Stimulated activated naive CD8-positive, alpha-beta T cell treated with anti-CD3 and anti-CD28 coated beads, Interleukin-15, Interleukin-2, amounts not matched to agents 100 ng/mL and 50 ng/mL, for 24 hours (primary cell): ENCODE data around the gene CELA2A.
A peak's percentile ranks its signal among the peaks of the same experiment; 100 is the strongest.

ENCODE experiments used
- H3K27ac Mint-ChIP-seq: one replicate; pipeline ENCODE4 v1.8.0; 2021; ENCODE audit warnings: mild to moderate bottlenecking, mixed read lengths
- H3K27me3 Mint-ChIP-seq: one replicate; pipeline ENCODE4 v1.8.0; 2021; ENCODE audit warnings: mixed read lengths
- H3K36me3 Mint-ChIP-seq: one replicate; pipeline ENCODE4 v1.8.0; 2021; ENCODE audit warnings: low read depth, mixed read lengths
- H3K4me1 Mint-ChIP-seq: one replicate; pipeline ENCODE4 v1.8.0; 2021; ENCODE audit warnings: low read depth, mixed read lengths
- H3K4me3 Mint-ChIP-seq: one replicate; pipeline ENCODE4 v1.8.0; 2021; ENCODE audit warnings: mild to moderate bottlenecking, mixed read lengths
- H3K9me3 Mint-ChIP-seq: one replicate; pipeline ENCODE4 v1.8.0; 2021; ENCODE audit warnings: mixed read lengths

CELA2A gene

GRCh38 chr1:15456313-15456954 lies at the start of gene CELA2A:
CELA2A (plus strand) TSS chr1:15456732; CDS start chr1:15456754, 22 bp downstream.
- Mint-ChIP-seq H3K27me3 (no peaks in the 10 kb centered on the region), H3K9me3 (no peaks in the 10 kb centered on the region), H3K27ac (no peak within 1 kb of the TSS), H3K4me1 (no peaks in the 10 kb centered on the region), H3K36me3 (no peaks in the 10 kb centered on the region), H3K4me3 (no peak within 1 kb of the TSS)

- Mint-ChIP-seq H3K9me3 (no peaks in the 10 kb centered on the region), H3K27me3 (peaks cover 3% of the 10 kb centered on the region), H3K27ac (no peak overlapping the region), H3K36me3 (peaks cover 4% of the 10 kb centered on the region), H3K4me3 (no peak overlapping the region), H3K4me1 (peaks cover 20% of the 10 kb centered on the region)
These were observed 49.0 kb upstream of the CELA2A start for GRCh38 chr1:15407580-15407979.

GRCh38 chr1:15408890-15409387 lies 47.6 kb upstream of the CELA2A start:
- Mint-ChIP-seq H3K4me1 (peaks cover 32% of the 10 kb centered on the region), H3K9me3 (no peaks in the 10 kb centered on the region), H3K4me3 (peak overlapping the region; percentile 74), H3K27ac (peak overlapping the region; percentile 83), H3K36me3 (peaks cover 5% of the 10 kb centered on the region), H3K27me3 (peaks cover 3% of the 10 kb centered on the region)

GRCh38 chr1:15409388-15410222 lies 46.9 kb upstream of the CELA2A start, which contains the start of gene EFHD2:
EFHD2 (plus strand) TSS chr1:15409888; CDS start chr1:15409972, 84 bp downstream.
- H3K36me3 Mint-ChIP-seq = peaks cover 6% of the 10 kb centered on the region
- H3K27me3 Mint-ChIP-seq = peaks cover 3% of the 10 kb centered on the region
- H3K4me3 Mint-ChIP-seq = peak within 1 kb of the TSS; percentile 95
- H3K4me1 Mint-ChIP-seq = peaks cover 39% of the 10 kb centered on the region
- peak within 1 kb of the TSS; percentile 87 for H3K27ac Mint-ChIP-seq
- no peaks in the 10 kb centered on the region for H3K9me3 Mint-ChIP-seq

- H3K27me3 Mint-ChIP-seq = peaks cover 3% of the 10 kb centered on the region
- peak overlapping the region; percentile 95 for H3K4me3 Mint-ChIP-seq
- no peaks in the 10 kb centered on the region for H3K9me3 Mint-ChIP-seq
- H3K4me1 Mint-ChIP-seq = peaks cover 47% of the 10 kb centered on the region
- peak overlapping the region; percentile 87 for H3K27ac Mint-ChIP-seq
- H3K36me3 Mint-ChIP-seq = peaks cover 13% of the 10 kb centered on the region
These were observed 46.2 kb upstream of the CELA2A start for GRCh38 chr1:15410223-15410883.

DNA sequence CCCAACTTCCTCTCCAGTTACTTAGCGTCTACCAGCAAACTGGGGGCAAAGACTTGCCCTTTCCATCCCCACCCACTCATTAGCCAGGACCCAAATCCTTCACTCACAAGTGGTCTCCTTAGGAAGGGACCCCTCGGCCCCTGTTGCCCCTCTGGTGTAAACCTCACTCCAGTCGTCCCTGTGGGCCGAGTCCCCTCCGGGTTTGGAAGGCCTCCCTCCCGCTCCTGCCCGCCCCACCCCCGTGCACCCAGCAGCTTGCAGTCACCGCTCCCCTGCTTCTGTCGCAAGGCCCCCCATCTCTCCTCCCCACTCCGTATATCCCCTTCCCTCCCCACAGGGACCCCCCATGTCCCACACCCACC lies 45.7 kb upstream of the CELA2A start:
- Mint-ChIP-seq H3K4me1 (peaks cover 52% of the 10 kb centered on the region), H3K36me3 (peaks cover 18% of the 10 kb centered on the region), H3K27me3 (peaks cover 3% of the 10 kb centered on the region), H3K4me3 (peak overlapping the region; percentile 95), H3K27ac (peak overlapping the region; percentile 87), H3K9me3 (no peaks in the 10 kb centered on the region)

DNA sequence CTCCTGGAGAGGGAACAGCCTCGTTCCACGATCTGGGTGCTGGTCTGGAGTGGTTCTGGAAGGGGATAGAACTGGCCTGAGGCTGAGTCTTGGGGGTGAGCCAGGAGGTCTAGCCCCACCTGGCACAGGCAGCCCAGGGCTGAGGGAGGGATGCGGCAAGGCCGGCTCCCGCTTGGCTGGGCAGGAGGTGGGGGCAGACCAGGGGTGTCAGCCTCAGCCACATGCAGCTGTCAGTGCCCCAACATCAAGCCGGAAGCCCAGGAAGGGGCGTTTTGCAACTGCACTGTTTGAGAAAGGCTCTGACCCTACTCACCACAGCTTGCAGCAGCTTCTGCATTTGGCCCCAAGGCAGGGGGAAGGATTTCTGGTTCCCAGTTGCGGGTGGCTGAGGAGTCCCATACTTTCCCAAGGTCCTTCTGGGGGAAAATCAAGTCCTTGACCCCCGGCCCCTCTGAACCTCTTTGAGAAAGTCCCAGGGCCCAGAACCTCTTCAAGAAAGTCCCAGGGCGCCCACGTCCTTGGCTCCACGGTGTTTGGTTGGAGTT lies 44.9 kb upstream of the CELA2A start:
- Mint-ChIP-seq H3K27ac (peak overlapping the region; percentile 68), H3K4me3 (peak overlapping the region; percentile 95), H3K4me1 (peaks cover 60% of the 10 kb centered on the region), H3K9me3 (no peaks in the 10 kb centered on the region), H3K36me3 (peaks cover 24% of the 10 kb centered on the region), H3K27me3 (peaks cover 2% of the 10 kb centered on the region)

- Mint-ChIP-seq H3K9me3 (no peaks in the 10 kb centered on the region), H3K36me3 (peaks cover 24% of the 10 kb centered on the region), H3K4me3 (peak overlapping the region; percentile 95), H3K27ac (peak overlapping the region; percentile 29), H3K4me1 (peaks cover 66% of the 10 kb centered on the region), H3K27me3 (no peaks in the 10 kb centered on the region)
These were observed 44.2 kb upstream of the CELA2A start for GRCh38 chr1:15412175-15412800.

GRCh38 chr1:15412843-15413242 lies 43.7 kb upstream of the CELA2A start:
- Mint-ChIP-seq H3K4me3 (peak overlapping the region; percentile 95), H3K4me1 (peaks cover 71% of the 10 kb centered on the region), H3K27me3 (no peaks in the 10 kb centered on the region), H3K9me3 (no peaks in the 10 kb centered on the region), H3K27ac (no peak overlapping the region), H3K36me3 (peaks cover 24% of the 10 kb centered on the region)

DNA sequence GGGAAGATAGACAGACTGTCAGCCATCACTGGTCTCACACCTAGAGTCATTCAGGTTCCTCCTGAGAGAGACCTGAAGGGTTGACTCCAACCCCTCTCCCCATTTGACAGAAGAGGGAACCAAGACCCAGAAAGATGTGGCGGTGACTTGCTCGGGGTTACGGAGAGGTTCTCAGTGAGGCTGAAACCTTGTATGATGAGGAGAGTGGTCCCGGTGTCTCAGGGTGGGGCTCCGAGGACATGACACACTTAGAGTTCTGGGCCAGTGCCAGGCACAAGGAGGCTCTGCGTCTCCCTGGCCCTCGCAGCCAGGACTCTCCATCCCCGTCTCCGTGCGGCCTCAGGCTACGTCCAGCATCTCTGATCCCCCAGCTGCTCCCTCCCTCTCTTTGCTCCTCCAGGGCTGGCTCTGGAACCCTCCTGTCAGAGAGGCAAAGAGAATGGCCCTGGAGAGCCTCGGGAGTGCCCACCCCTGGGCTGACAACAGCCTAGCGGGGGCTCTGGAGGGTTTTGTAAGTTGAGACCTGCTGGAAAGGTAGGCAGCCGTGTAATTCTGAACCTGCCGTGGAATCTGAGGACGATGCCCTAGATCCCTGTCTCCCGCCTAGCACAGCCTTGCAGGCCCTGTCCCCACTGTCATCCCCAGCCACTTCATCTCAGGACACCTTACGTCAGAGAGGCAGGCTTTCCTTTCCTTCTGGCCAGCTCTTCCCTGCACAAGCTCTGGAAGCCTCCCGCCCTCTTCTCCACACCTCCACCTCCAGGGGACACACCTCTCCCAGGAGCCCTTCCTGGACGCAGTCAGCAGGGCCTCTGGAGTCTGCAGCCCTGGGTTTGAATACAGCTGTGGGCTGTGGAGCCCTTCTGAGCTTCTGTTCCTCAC lies 42.7 kb upstream of the CELA2A start:
- H3K27ac Mint-ChIP-seq = no peak overlapping the region
- no peaks in the 10 kb centered on the region for H3K9me3 Mint-ChIP-seq
- H3K4me1 Mint-ChIP-seq = peaks cover 77% of the 10 kb centered on the region
- no peaks in the 10 kb centered on the region for H3K27me3 Mint-ChIP-seq
- peaks cover 24% of the 10 kb centered on the region for H3K36me3 Mint-ChIP-seq
- H3K4me3 Mint-ChIP-seq = no peak overlapping the region

DNA sequence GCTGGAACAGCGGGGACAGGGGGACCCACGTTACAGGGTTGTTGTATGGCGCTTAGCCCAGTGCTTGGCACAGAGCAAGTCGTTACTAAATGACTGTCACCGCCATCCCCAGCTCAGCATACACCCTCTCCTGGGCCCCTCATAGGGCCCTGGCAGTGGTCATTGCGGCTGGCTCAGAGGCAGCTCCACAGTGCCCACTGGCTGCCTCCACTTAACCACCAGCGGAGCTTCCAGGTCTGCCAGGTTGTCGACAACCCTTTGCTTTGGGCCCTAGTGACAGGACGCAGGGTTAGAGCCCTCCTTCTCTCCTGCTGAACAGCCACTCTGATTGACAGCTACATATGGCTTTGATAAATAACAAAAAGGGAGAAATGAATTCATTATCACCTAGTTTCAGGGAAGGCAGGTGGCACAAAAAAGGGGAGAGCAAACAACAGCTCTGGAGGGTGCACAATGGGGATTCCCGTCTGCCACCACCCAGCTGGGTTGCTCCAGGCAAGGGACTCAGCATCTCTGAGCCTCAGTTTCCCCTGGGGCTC lies 42.0 kb upstream of the CELA2A start:
- peaks cover 24% of the 10 kb centered on the region for H3K36me3 Mint-ChIP-seq
- H3K27ac Mint-ChIP-seq = no peak overlapping the region
- H3K27me3 Mint-ChIP-seq = no peaks in the 10 kb centered on the region
- no peak overlapping the region for H3K4me3 Mint-ChIP-seq
- no peaks in the 10 kb centered on the region for H3K9me3 Mint-ChIP-seq
- peaks cover 73% of the 10 kb centered on the region for H3K4me1 Mint-ChIP-seq

DNA sequence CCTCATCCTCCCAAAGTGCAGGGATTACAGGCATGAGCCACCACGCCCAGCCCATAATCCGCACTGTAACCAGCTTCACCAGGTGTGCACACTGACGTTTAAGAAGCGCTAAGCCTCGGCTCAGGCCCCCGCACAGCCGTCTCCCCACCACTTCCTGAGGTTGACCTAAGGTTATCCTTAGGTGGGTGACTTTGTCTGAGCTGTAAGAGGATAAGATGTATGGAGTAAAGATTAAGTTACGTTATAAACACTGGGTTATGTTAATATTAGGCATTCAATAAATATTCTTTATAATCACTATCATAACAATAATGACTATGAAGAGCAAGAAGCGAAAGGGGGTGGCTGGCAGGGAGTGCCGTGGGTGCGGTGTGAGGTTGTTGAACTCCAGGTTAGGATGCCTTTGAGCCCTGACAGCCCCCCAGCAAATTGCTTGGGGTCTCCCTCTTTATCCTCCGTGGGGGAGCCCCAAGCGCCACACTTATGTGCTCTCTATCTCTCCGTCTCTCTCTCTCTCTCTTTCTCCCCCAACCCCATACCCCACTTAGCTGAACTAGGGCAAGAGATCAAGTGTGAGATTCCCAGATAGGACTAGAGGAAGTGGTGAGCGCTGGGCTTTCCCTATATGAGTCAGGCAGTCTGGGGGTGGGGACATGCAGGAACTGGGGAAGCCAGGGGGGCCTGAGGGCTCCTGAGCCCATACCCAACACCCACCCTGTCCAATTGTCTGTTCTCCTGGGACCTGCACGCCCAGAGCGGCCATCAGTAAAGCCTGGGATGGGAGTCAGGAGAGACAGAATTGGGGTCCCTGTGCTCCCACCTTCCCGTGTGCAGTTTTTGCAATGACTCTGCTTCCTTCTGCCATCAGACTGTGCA lies 39.2 kb upstream of the CELA2A start:
- Mint-ChIP-seq H3K4me1 (peaks cover 75% of the 10 kb centered on the region), H3K36me3 (peaks cover 36% of the 10 kb centered on the region), H3K27ac (peak overlapping the region; percentile 78), H3K4me3 (peak overlapping the region; percentile 70), H3K27me3 (no peaks in the 10 kb centered on the region), H3K9me3 (no peaks in the 10 kb centered on the region)
